Smooth muscle cell (in vitro differentiated cells): ENCODE results near the gene DMRT2. TPM values are rescaled to one million over a fixed set of nuclear protein-coding genes. Genes with fewer than 3 reads are reported as not detected.

ENCODE experiments used
- DNase-seq: peaks from one replicate; lab custom pipeline; 2025; ENCODE audit not compliant: unreplicated experiment; lab: John Stamatoyannopoulos, UW
- H2AFZ ChIP-seq: fragments of 200-600 bp; sonication (generic); 2 replicates; pipeline ENCODE4 v1.6.0; 2016; ENCODE audit warnings: antibody characterized with exemption, low read depth, mild to moderate bottlenecking
- H3F3A ChIP-seq: fragments of 200-600 bp; sonication (generic); 2 replicates; pipeline ENCODE4 v1.6.0; 2017; ENCODE audit warnings: antibody characterized with exemption, low read depth
- H3K27ac ChIP-seq: fragments of 200-600 bp; sonication (generic); 2 replicates; pipeline ENCODE4 v1.5.1; 2016; ENCODE audit warnings: low read depth, mild to moderate bottlenecking
- H3K27me3 ChIP-seq: fragments of 200-600 bp; sonication (generic); 2 replicates; pipeline ENCODE4 v1.6.1; 2016; ENCODE audit warnings: low read depth, mild to moderate bottlenecking
- H3K36me3 ChIP-seq: fragments of 200-600 bp; sonication (generic); 2 replicates; pipeline ENCODE4 v1.5.1; 2016; ENCODE audit warnings: low read depth
- H3K4me1 ChIP-seq: fragments of 200-600 bp; sonication (generic); 2 replicates; pipeline ENCODE4 v1.5.1; 2016; ENCODE audit warnings: low read depth
- H3K4me2 ChIP-seq: fragments of 200-600 bp; sonication (generic); 2 replicates; pipeline ENCODE4 v1.6.0; 2016; ENCODE audit warnings: mild to moderate bottlenecking
- H3K4me3 ChIP-seq: fragments of 200-600 bp; sonication (generic); 2 replicates; pipeline ENCODE4 v1.5.1; 2016; ENCODE audit warnings: mild to moderate bottlenecking
- H3K79me2 ChIP-seq: fragments of 200-600 bp; sonication (generic); 2 replicates; pipeline ENCODE4 v1.6.0; 2016; ENCODE audit warnings: low read depth, mild to moderate bottlenecking
- H3K9ac ChIP-seq: fragments of 200-600 bp; sonication (generic); 2 replicates; pipeline ENCODE4 v1.6.0; 2016; ENCODE audit warnings: low read depth
- H3K9me3 ChIP-seq: fragments of 200-600 bp; sonication (generic); replicated peaks from 2 replicates; pipeline ENCODE4 v1.5.1; 2016; ENCODE audit warnings: low read depth
- H4K20me1 ChIP-seq: fragments of 200-600 bp; sonication (generic); 2 replicates; pipeline ENCODE4 v1.6.0; 2016; ENCODE audit warnings: low read depth
- CTCF ChIP-seq: fragments of 200-600 bp; sonication (generic); IDR thresholded peaks from 2 replicates; pipeline ENCODE4 v1.5.1; 2017; ENCODE audit warnings: borderline replicate concordance, mild to moderate bottlenecking, antibody characterized with exemption; ENCODE audit not compliant: insufficient read depth, poor library complexity, severe bottlenecking
- WGBS: methylation state at CpG from one replicate; pipeline ENCODE4 v1.1.7; 2016; ENCODE audit warnings: low lambda C conversion rate; 5-methylcytosine and 5-hydroxymethylcytosine counted together
- polyA plus RNA-seq: library from polyadenylated mRNA; unstranded; fragments of >200 nt; fragmentation: Nextera tagmentation; extraction: Ambion mirVana; gene quantifications from 2 replicates; pipeline ENCODE4 v1.2.1, GENCODE V29; 2016
- total RNA-seq: library from RNA; depleted of rRNA; stranded (reverse); fragments of >200 nt; gene quantifications from 2 replicates; pipeline ENCODE4 v1.2.3, GENCODE V29; 2014

Gene DMRT2
- total and polyA plus RNA-seq, 2 experiments from 2014 or later = not detected

- Histone ChIP-seq H3K4me2 (no peak overlapping the region), H3K79me2 (no peaks in the 10 kb centered on the region), H3K4me1 (no peaks in the 10 kb centered on the region), H3K27ac (no peak overlapping the region), H2AFZ (no peak overlapping the region), H3K27me3 (no peaks in the 10 kb centered on the region), H3K36me3 (no peaks in the 10 kb centered on the region), H4K20me1 (no peaks in the 10 kb centered on the region), H3K9ac (no peak overlapping the region), H3K4me3 (no peak overlapping the region), H3F3A (no peaks in the 10 kb centered on the region), H3K9me3 (no peaks in the 10 kb centered on the region)
- no peak for DNase-seq
- WGBS = 75% methylated on average over 7 of the region's 7 CpGs
- TF ChIP-seq CTCF = no peak
These were observed 37.1 kb downstream of the DMRT2 start for GRCh38 chr9:1087120-1087881.

GRCh38 chr9:1094749-1095148, 44.6 kb downstream of the DMRT2 start:
- H3K9me3 ChIP-seq = peaks cover 6% of the 10 kb centered on the region
- TF ChIP-seq CTCF = no peak
- no peaks in the 10 kb centered on the region for H3K79me2 ChIP-seq
- no peaks in the 10 kb centered on the region for H3K36me3 ChIP-seq
- no peaks in the 10 kb centered on the region for H4K20me1 ChIP-seq
- 62% methylated on average over 3 of the region's 3 CpGs for WGBS
- no peak overlapping the region for H3K27ac ChIP-seq
- H3K4me1 ChIP-seq = no peaks in the 10 kb centered on the region
- H3K27me3 ChIP-seq = no peaks in the 10 kb centered on the region
- no peaks in the 10 kb centered on the region for H3F3A ChIP-seq
- H2AFZ ChIP-seq = no peak overlapping the region
- DNase-seq = no peak
- H3K4me2 ChIP-seq = no peak overlapping the region
- H3K9ac ChIP-seq = no peak overlapping the region
- H3K4me3 ChIP-seq = no peak overlapping the region

- H3K27ac ChIP-seq = no peak overlapping the region
- no peak for DNase-seq
- no peaks in the 10 kb centered on the region for H3K27me3 ChIP-seq
- TF ChIP-seq CTCF = no peak
- H3K4me1 ChIP-seq = no peaks in the 10 kb centered on the region
- H3K4me2 ChIP-seq = no peak overlapping the region
- H4K20me1 ChIP-seq = no peaks in the 10 kb centered on the region
- no peak overlapping the region for H2AFZ ChIP-seq
- 57% methylated on average over 9 of the region's 9 CpGs for WGBS
- peaks cover 6% of the 10 kb centered on the region for H3K9me3 ChIP-seq
- H3K79me2 ChIP-seq = no peaks in the 10 kb centered on the region
- no peak overlapping the region for H3K9ac ChIP-seq
- H3K36me3 ChIP-seq = no peaks in the 10 kb centered on the region
- H3F3A ChIP-seq = no peaks in the 10 kb centered on the region
- H3K4me3 ChIP-seq = no peak overlapping the region
These were observed 46.2 kb downstream of the DMRT2 start for GRCh38 chr9:1096155-1096964.
